A549 (cell line): ENCODE measurements around the gene ST3GAL5.

Experiments used
- CHD4 ChIP-seq: fragments of 200-600 bp; sonication (generic); IDR thresholded peaks from 2 replicates; pipeline ENCODE4 v1.6.1; 2016; ENCODE audit warnings: antibody characterized with exemption, mild to moderate bottlenecking, borderline replicate concordance
- EHMT2 ChIP-seq: fragments of 200-600 bp; sonication (generic); IDR thresholded peaks from 2 replicates; pipeline ENCODE4 v1.6.1; 2016; ENCODE audit warnings: antibody characterized with exemption, low read depth, mild to moderate bottlenecking, moderate library complexity
- EP300 ChIP-seq, 2 experiments: fragments of >200 bp; sonication (Bioruptor Twin); formaldehyde crosslinking; IDR thresholded peaks; 2 replicates in 1 of 2; 3 replicates in 1 of 2; pipeline ENCODE4 v1.6.1; 2016 to 2017
- FOSL2 ChIP-seq, 2 experiments: fragments of 450-650 bp in 1 of 2; fragments of >200 bp in 1 of 2; sonication (Bioruptor Twin) in 1 of 2; formaldehyde crosslinking; IDR thresholded peaks; 2 replicates each; pipeline versions ENCODE4 v1.5.0 to v1.6.1; 2016 to 2020; ENCODE audit warnings: mild to moderate bottlenecking in 1 of 2, moderate library complexity in 1 of 2
- JUN ChIP-seq, 2 experiments: fragments of >200 bp; sonication (Bioruptor Twin); formaldehyde crosslinking; IDR thresholded peaks; 2 replicates in 1 of 2; 3 replicates in 1 of 2; pipeline ENCODE4 v1.6.1; 2016 to 2017
- MAFK ChIP-seq: fragments of 450-650 bp; IDR thresholded peaks from 2 replicates; pipeline ENCODE4 v1.6.1; 2014; ENCODE audit not compliant: partially characterized antibody
- RAD21 ChIP-seq, 2 experiments: fragments of >200 bp in 1 of 2; sonication (Bioruptor Twin) in 1 of 2; formaldehyde crosslinking in 1 of 2; IDR thresholded peaks in 1 of 2; conservative IDR thresholded peaks in 1 of 2; 2 replicates in 1 of 2; 3 replicates in 1 of 2; pipeline ENCODE4 v1.6.1; 2012 to 2018; ENCODE audit warnings: inconsistent platforms in 1 of 2
- TF ChIP-seq, protein P1 (sequence below): fragments of >200 bp; sonication (Bioruptor Twin); formaldehyde crosslinking; IDR thresholded peaks from 3 replicates; pipeline ENCODE4 v1.5.1; 2016
- TF ChIP-seq, protein P2 (sequence below): fragments of 200-600 bp; sonication (generic); IDR thresholded peaks from 2 replicates; pipeline ENCODE4 v1.6.1; 2016; ENCODE audit warnings: antibody characterized with exemption, mild to moderate bottlenecking, moderate library complexity
- TF ChIP-seq, protein P3 (sequence below): fragments of 450-650 bp; IDR thresholded peaks from 2 replicates; pipeline ENCODE4 v1.6.1; 2014; ENCODE audit warnings: antibody characterized with exemption
- TF ChIP-seq, protein P4 (sequence below): fragments of >200 bp; sonication (Bioruptor Twin); formaldehyde crosslinking; IDR thresholded peaks from 3 replicates; pipeline ENCODE4 v1.6.1; 2016
- TF ChIP-seq, protein P5 (sequence below): fragments of >200 bp; sonication (Bioruptor Twin); formaldehyde crosslinking; IDR thresholded peaks from 2 replicates; pipeline ENCODE4 v1.6.1; 2016

DNA sequence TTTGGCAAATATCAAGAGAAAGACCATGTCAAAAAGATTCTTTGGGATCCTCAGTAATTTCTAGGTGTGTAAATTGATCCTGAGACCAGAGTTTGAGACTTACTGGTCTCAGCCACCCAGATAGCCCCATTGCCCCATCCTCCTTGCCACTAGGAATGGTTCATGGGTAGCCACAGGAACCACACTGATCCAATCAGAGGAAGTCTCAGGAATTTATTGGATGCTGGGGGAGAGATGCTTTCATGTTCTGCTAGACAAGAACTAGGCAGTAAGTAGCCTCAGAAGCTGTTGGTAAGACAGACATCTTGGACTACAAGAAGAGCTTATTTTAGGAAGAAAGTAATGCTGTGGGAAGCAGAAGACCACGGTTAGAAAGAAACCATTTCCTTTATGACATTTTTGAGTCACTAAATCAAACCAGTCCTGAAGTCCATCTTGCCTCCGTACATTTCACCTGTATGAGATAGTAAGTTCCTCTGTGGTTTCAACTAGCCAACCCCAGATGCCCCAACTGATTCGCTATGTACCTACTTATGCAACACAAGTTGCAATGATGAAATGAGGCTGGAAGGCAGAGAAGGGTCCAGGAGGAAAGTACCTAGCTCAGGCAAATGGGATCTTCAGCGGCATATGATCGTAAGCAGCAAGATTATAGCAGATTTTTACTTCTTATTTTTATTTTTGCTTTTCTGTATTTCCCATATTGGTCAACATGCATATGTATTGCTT is 3.6 kb upstream of the ST3GAL5 start:
- TF ChIP-seq, protein P1, sequence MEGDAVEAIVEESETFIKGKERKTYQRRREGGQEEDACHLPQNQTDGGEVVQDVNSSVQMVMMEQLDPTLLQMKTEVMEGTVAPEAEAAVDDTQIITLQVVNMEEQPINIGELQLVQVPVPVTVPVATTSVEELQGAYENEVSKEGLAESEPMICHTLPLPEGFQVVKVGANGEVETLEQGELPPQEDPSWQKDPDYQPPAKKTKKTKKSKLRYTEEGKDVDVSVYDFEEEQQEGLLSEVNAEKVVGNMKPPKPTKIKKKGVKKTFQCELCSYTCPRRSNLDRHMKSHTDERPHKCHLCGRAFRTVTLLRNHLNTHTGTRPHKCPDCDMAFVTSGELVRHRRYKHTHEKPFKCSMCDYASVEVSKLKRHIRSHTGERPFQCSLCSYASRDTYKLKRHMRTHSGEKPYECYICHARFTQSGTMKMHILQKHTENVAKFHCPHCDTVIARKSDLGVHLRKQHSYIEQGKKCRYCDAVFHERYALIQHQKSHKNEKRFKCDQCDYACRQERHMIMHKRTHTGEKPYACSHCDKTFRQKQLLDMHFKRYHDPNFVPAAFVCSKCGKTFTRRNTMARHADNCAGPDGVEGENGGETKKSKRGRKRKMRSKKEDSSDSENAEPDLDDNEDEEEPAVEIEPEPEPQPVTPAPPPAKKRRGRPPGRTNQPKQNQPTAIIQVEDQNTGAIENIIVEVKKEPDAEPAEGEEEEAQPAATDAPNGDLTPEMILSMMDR, result no peak
- TF ChIP-seq CHD4 (no peak), RAD21 (conservative IDR thresholded peaks at IDR 0.05 in 1 of 2, IDR thresholded peaks at IDR 0.05 in 1 of 2) (no peak), MAFK (no peak), EHMT2 (no peak), FOSL2 (IDR thresholded peaks at IDR 0.05) (no peak), FOSL2 (CRISPR knock-in tag; IDR thresholded peaks at IDR 0.05) (no peak), EP300 (IDR thresholded peaks at IDR 0.05) (no peak), JUN (IDR thresholded peaks at IDR 0.05) (no peak)
- TF ChIP-seq, protein P2, sequence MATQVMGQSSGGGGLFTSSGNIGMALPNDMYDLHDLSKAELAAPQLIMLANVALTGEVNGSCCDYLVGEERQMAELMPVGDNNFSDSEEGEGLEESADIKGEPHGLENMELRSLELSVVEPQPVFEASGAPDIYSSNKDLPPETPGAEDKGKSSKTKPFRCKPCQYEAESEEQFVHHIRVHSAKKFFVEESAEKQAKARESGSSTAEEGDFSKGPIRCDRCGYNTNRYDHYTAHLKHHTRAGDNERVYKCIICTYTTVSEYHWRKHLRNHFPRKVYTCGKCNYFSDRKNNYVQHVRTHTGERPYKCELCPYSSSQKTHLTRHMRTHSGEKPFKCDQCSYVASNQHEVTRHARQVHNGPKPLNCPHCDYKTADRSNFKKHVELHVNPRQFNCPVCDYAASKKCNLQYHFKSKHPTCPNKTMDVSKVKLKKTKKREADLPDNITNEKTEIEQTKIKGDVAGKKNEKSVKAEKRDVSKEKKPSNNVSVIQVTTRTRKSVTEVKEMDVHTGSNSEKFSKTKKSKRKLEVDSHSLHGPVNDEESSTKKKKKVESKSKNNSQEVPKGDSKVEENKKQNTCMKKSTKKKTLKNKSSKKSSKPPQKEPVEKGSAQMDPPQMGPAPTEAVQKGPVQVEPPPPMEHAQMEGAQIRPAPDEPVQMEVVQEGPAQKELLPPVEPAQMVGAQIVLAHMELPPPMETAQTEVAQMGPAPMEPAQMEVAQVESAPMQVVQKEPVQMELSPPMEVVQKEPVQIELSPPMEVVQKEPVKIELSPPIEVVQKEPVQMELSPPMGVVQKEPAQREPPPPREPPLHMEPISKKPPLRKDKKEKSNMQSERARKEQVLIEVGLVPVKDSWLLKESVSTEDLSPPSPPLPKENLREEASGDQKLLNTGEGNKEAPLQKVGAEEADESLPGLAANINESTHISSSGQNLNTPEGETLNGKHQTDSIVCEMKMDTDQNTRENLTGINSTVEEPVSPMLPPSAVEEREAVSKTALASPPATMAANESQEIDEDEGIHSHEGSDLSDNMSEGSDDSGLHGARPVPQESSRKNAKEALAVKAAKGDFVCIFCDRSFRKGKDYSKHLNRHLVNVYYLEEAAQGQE, result no peak
- TF ChIP-seq, protein P3, sequence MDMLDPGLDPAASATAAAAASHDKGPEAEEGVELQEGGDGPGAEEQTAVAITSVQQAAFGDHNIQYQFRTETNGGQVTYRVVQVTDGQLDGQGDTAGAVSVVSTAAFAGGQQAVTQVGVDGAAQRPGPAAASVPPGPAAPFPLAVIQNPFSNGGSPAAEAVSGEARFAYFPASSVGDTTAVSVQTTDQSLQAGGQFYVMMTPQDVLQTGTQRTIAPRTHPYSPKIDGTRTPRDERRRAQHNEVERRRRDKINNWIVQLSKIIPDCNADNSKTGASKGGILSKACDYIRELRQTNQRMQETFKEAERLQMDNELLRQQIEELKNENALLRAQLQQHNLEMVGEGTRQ, result no peak
- TF ChIP-seq, protein P4, sequence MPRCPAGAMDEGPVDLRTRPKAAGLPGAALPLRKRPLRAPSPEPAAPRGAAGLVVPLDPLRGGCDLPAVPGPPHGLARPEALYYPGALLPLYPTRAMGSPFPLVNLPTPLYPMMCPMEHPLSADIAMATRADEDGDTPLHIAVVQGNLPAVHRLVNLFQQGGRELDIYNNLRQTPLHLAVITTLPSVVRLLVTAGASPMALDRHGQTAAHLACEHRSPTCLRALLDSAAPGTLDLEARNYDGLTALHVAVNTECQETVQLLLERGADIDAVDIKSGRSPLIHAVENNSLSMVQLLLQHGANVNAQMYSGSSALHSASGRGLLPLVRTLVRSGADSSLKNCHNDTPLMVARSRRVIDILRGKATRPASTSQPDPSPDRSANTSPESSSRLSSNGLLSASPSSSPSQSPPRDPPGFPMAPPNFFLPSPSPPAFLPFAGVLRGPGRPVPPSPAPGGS, result no peak
- TF ChIP-seq, protein P5, sequence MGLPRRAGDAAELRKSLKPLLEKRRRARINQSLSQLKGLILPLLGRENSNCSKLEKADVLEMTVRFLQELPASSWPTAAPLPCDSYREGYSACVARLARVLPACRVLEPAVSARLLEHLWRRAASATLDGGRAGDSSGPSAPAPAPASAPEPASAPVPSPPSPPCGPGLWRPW, result no peak
